GM10266 (cell line): ENCODE results near the gene DCAF17.

Source experiments
- DNase-seq: peaks from one replicate; pipeline ENCODE4 v3.0.0; 2012; ENCODE audit errors: extremely low spot score
- TF ChIP-seq, protein P1 (sequence below): IDR thresholded peaks from 2 replicates; pipeline ENCODE4 v1.5.1; 2012; ENCODE audit warnings: mild to moderate bottlenecking, low read depth; ENCODE audit not compliant: control insufficient read depth, insufficient read depth; ENCODE audit errors: missing control alignments

The DCAF17 gene

DNA sequence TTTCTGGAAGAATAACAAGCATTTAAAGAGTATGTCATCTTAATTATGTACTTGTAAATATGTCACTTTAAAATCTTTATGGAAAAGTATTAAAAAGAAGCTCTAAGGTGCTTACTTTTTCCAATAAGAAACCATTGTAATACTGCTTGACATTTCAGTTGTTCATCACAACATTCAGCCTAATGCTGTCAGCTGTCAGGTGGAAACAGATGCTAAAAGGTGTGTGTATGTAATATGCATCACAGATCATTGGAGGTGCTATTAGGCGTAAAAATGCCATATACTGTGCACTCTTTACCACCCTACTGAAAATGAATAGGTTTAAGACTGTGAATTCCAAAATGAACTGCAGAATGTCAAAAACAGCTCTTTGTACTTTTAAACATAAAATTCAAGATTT lies 40.5 kb upstream of the DCAF17 start:
- TF ChIP-seq, protein P1, sequence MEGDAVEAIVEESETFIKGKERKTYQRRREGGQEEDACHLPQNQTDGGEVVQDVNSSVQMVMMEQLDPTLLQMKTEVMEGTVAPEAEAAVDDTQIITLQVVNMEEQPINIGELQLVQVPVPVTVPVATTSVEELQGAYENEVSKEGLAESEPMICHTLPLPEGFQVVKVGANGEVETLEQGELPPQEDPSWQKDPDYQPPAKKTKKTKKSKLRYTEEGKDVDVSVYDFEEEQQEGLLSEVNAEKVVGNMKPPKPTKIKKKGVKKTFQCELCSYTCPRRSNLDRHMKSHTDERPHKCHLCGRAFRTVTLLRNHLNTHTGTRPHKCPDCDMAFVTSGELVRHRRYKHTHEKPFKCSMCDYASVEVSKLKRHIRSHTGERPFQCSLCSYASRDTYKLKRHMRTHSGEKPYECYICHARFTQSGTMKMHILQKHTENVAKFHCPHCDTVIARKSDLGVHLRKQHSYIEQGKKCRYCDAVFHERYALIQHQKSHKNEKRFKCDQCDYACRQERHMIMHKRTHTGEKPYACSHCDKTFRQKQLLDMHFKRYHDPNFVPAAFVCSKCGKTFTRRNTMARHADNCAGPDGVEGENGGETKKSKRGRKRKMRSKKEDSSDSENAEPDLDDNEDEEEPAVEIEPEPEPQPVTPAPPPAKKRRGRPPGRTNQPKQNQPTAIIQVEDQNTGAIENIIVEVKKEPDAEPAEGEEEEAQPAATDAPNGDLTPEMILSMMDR, result no peak
- DNase-seq, result no peak

DNA sequence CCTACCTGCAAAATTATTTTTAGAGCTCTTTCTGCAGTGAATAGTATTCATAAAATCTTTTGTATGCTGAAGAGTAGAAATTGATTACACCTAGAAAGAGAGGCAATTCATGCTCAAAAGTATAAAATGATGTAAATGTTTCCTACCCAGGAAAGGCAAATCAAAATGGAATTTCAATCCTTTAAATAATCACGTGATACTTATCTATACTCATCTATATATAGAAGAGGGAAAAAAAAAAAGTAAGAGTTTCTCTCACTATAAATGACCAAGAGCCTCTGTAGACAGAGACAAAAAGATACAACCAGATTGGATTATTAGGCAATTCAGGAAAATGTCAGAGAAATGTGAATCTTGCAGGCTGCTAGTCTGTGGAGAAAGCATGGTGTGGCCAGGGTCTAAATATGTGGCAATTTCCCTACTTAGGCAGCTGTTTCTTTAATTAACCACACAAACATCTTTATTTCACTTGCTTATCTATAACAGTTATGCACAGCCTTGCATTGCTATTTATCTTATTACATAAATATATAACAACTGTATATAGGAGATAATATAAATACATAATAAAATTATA lies 39.8 kb upstream of the DCAF17 start:
- DNase-seq, result no peak
- TF ChIP-seq, protein P1, result no peak

DNA sequence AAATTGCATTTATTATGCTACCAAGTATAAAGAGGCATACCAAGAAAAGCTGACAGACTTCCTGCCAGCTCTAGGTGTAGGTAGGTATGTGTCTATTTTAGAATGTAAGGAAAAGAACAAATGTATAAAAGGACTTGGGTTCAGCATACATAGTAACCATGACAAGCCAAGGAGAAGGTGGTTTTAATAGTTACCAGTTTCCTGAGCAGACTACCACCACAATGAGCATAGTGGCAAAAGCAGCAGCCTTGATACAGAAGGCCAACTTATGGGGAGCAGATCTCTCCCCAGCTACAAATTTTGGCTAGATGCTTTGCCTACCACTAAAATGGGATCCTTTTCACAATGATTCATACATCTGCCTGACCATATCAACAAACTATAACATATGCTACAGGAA lies 34.7 kb upstream of the DCAF17 start:
- no peak for DNase-seq
- TF ChIP-seq, protein P1, result no peak

DNA sequence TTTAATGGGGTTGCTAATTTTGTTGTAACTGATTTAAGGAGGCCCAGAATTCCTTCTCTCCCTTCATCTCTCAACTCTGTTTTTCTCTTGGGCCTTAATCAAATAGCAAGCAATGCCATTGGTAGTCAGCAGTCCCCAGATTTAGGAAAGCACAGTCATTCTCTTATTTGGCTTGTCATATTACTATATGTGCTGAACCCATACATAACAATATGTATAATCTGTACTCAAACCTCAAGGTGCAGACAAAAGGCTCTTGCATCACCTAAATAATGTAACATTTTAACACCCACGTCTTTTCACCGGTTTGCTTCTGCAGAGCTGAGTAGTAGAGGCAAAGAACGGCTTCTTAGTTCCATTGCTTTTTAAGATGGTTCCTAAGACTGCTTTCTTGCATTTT lies 33.6 kb upstream of the DCAF17 start:
- TF ChIP-seq, protein P1, result no peak
- DNase-seq, result no peak

DNA sequence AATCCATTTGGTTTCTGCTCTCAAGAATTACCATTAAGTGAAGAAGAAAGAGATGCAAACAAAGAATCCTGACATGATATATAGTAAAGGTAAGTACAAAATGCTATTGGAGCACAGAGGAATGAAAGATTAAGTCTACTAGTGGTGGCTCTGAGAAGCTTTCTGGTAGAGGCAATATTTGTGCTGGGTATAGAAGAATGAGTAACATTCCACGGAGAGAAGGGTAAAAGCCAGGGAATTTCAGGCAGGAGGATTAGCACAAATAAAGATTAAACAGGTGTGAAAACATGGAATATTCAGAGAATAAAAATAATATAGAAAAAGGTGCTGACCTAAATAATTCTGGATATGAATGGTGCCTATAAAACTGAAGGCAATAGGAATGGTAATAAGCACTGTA lies 32.1 kb upstream of the DCAF17 start:
- TF ChIP-seq, protein P1, result no peak
- DNase-seq, result no peak

DNA sequence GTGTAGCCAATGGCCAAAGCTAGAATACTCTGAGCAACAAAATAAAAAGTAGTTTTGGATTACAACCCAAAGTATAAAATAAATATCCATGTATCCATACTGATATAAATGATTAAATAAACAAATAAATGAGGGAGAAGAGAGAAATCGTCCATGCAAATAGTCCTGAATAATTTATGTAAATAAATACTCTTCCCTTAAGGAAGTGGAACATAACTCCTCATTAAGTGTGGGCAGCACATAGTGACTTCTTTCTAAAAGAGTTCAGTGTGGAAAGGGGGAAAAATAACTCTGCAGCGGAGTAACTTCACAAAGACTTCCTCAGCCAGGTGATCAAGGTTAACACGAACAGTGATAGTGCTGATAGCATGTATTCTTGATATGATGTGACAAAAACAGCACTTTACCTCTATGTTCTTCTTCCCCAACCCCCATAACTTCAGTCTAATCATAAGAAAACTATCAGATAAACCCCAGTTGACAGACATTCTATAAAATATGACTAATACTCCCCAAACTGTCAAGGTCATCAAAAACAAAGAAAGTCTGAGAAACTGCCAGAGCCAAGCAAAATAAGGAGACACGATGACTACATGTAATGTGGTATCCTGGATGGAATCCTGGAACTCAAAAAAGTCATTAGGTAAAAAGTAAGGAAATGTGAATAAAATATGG lies 31.0 kb upstream of the DCAF17 start:
- TF ChIP-seq, protein P1, result no peak
- no peak for DNase-seq

DNA sequence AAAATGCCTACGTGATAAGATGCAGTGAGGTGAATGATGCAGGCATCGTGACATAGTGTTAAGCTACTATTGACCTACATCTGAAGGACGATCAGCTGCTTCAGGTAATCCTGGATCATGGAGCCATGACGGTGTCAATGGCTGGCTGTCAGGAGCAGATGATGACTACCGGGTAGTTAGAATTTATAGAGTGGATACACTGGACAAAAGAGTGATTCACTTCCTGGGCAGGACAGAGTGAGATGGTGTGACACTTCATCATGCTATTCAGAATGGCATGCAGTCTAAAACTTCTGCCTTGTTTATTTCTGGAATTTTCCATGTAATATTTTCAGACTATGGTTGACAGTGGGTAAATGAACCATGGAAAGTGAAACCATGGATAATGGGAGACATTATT lies 29.8 kb upstream of the DCAF17 start:
- TF ChIP-seq, protein P1, result no peak
- no peak for DNase-seq
